Fibroblast of peridontal ligament (primary cell): ENCODE results near the gene CMTM6.
"Not testable (repeated sequence)": the region's sequence is repeated elsewhere in the genome, so short reads cannot be mapped to it uniquely, and the experiment has no call there.

Source experiments
- DNase-seq: peaks from one replicate; pipeline ENCODE4 v3.0.0-alpha.2; 2010; ENCODE audit errors: extremely low read depth

Gene CMTM6

GRCh38 chr3:32466808-32467207, 35.8 kb downstream of the CMTM6 start:
- not testable (repeated sequence) for DNase-seq

GRCh38 chr3:32464726-32465125, 37.9 kb downstream of the CMTM6 start:
- not testable (repeated sequence) for DNase-seq

GRCh38 chr3:32463415-32463814, 39.2 kb downstream of the CMTM6 start:
- peak; percentile 14 for DNase-seq

GRCh38 chr3:32462191-32462986, 40.3 kb downstream of the CMTM6 start:
- not testable (repeated sequence) for DNase-seq

- DNase-seq, result not testable (repeated sequence)
Measured at GRCh38 chr3:32460817-32461496, 41.7 kb downstream of the CMTM6 start.

- DNase-seq, result no peak
Measured at GRCh38 chr3:32460031-32460749, 42.5 kb downstream of the CMTM6 start.

- DNase-seq, result no peak
Measured at GRCh38 chr3:32459450-32459849, 43.2 kb downstream of the CMTM6 start.

- no peak for DNase-seq
Measured at GRCh38 chr3:32457971-32458471, 44.6 kb downstream of the CMTM6 start.

GRCh38 chr3:32456429-32457130, 46.1 kb downstream of the CMTM6 start:
- DNase-seq, result no peak

GRCh38 chr3:32455609-32456428, 46.8 kb downstream of the CMTM6 start:
- no peak for DNase-seq

- no peak for DNase-seq
Measured at GRCh38 chr3:32454731-32455608, 47.7 kb downstream of the CMTM6 start.

- no peak for DNase-seq
Measured at GRCh38 chr3:32454111-32454510, 48.5 kb downstream of the CMTM6 start.

GRCh38 chr3:32453346-32453745, 49.3 kb downstream of the CMTM6 start:
- peak; percentile 90 for DNase-seq

GRCh38 chr3:32452009-32452408, 50.6 kb downstream of the CMTM6 start:
- no peak for DNase-seq

- no peak for DNase-seq
Measured at GRCh38 chr3:32450992-32451659, 51.5 kb downstream of the CMTM6 start.

GRCh38 chr3:32450426-32450825, 52.2 kb downstream of the CMTM6 start:
- no peak for DNase-seq

GRCh38 chr3:32449691-32450090, 53.0 kb downstream of the CMTM6 start:
- DNase-seq, result no peak

- no peak for DNase-seq
Measured at GRCh38 chr3:32448686-32449474, 53.8 kb downstream of the CMTM6 start.
